GM18502 (cell line): ENCODE data around the gene PHF1.
A peak's percentile ranks its signal among the peaks of the same experiment; 100 is the strongest.
"Not testable (repeated sequence)": the region's sequence is repeated elsewhere in the genome, so short reads cannot be mapped to it uniquely, and the experiment has no call there.

Experiments
- ATAC-seq: cut with Tn5 transposase; IDR thresholded peaks from one replicate; pipeline ENCODE4 v1.9.1; 2021; ENCODE audit warnings: mild to moderate bottlenecking; ENCODE audit not compliant: unreplicated experiment, poor library complexity

Gene PHF1

GRCh38 chr6:33391278-33391921, 19.4 kb upstream of the PHF1 start, which contains the start of gene KIFC1:
Gene KIFC1, plus strand, starts transcription at chr6:33391823. Its CDS starts 163 bp downstream, at chr6:33391986.
- peak; percentile 86 for ATAC-seq

- ATAC-seq: peak; percentile 19
These were observed 18.8 kb upstream of the PHF1 start for GRCh38 chr6:33391922-33392594.

- no peak for ATAC-seq
These were observed 18.2 kb upstream of the PHF1 start for GRCh38 chr6:33392595-33392948.

- no peak for ATAC-seq
These were observed 17.8 kb upstream of the PHF1 start for GRCh38 chr6:33392979-33393378.

GRCh38 chr6:33397541-33397940, 13.3 kb upstream of the PHF1 start:
- no peak for ATAC-seq

GRCh38 chr6:33398601-33399000, 12.2 kb upstream of the PHF1 start:
- ATAC-seq: not testable (repeated sequence)

GRCh38 chr6:33399881-33400280, 10.9 kb upstream of the PHF1 start:
- ATAC-seq: not testable (repeated sequence)

- ATAC-seq: no peak
These were observed 5.9 kb upstream of the PHF1 start for GRCh38 chr6:33404884-33405283.

- no peak for ATAC-seq
These were observed 5.4 kb upstream of the PHF1 start for GRCh38 chr6:33405386-33405940.

- ATAC-seq: no peak
These were observed 4.7 kb upstream of the PHF1 start for GRCh38 chr6:33406126-33406525.

- ATAC-seq: no peak
These were observed 3.6 kb upstream of the PHF1 start for GRCh38 chr6:33407132-33407718.

- peak; percentile 83 for ATAC-seq
These were observed 634 bp upstream of the PHF1 start for GRCh38 chr6:33410050-33410710.

- no peak for ATAC-seq
These were observed 805 bp downstream of the PHF1 start for GRCh38 chr6:33411632-33412005.

- ATAC-seq: no peak
These were observed 1.6 kb downstream of the PHF1 start for GRCh38 chr6:33412140-33413009.

- ATAC-seq: no peak
These were observed 2.7 kb downstream of the PHF1 start for GRCh38 chr6:33413241-33414120.

- ATAC-seq: no peak
These were observed 3.9 kb downstream of the PHF1 start for GRCh38 chr6:33414592-33415271.

- ATAC-seq: no peak
These were observed 5.0 kb downstream of the PHF1 start for GRCh38 chr6:33415831-33416230.

GRCh38 chr6:33416386-33417127, 5.7 kb downstream of the PHF1 start:
- no peak for ATAC-seq
